Measurements from ENCODE around the gene GATB. TPM values are rescaled to one million over a fixed set of nuclear protein-coding genes. Genes with fewer than 3 reads are reported as not detected.

GATB gene
- total and polyA plus RNA-seq, 2 donors, result 11.7 to 12.8 TPM

GRCh38 chr4:151644622-151645021 is 116.2 kb downstream of the GATB start:
- WGBS, result 39% methylated on average over 3 of the region's 3 CpGs
- DNase-seq (ENCODE audit: extremely low spot score), result no peak
- H3K4me3 ChIP-seq (ENCODE audit: low read depth, low read length), result no peak overlapping the region
- H3K4me1 ChIP-seq (ENCODE audit: insufficient read depth), result no peaks in the 10 kb centered on the region
- no peaks in the 10 kb centered on the region for H3K36me3 ChIP-seq (ENCODE audit: insufficient read depth)
- no peak overlapping the region for H3K27ac ChIP-seq (ENCODE audit: low read depth)

DNA sequence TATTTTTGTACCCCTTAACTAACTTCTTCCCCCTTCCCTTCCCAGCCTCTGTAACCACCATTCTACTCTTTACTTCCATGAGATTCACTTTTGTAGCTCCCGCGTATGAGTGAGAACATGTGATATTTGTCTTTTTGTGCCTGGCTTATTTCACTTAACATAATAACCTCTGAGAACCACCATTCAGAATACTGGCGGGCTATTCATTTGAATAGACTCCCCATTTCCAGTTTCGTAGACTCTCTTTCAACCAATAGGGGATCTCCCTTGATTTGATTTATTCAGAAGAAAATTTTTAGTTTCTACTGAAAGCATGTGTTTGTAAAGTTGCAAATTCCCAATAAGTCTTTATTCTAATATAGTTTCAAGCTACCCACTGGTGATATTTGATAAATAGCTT is 117.2 kb downstream of the GATB start:
- 95% methylated on average over 4 of the region's 4 CpGs for WGBS

GRCh38 chr4:151641983-151642382 is 118.8 kb downstream of the GATB start:
- no peak for DNase-seq (ENCODE audit: extremely low spot score)
- WGBS, result 85% methylated on average over 2 of the region's 2 CpGs

More for the DNA sequence above, 117.2 kb downstream of the GATB start:
- DNase-seq (ENCODE audit: extremely low spot score), result no peak
- Histone ChIP-seq H3K4me3 (ENCODE audit: low read depth, low read length) (no peak overlapping the region), H3K36me3 (ENCODE audit: insufficient read depth) (no peaks in the 10 kb centered on the region), H3K27ac (ENCODE audit: low read depth) (no peak overlapping the region), H3K4me1 (ENCODE audit: insufficient read depth) (no peaks in the 10 kb centered on the region)

GRCh38 chr4:151641167-151641566 is 119.6 kb downstream of the GATB start:
- Histone ChIP-seq H3K4me3 (ENCODE audit: low read depth, low read length) (no peak overlapping the region), H3K4me1 (ENCODE audit: insufficient read depth) (no peaks in the 10 kb centered on the region), H3K36me3 (ENCODE audit: insufficient read depth) (no peaks in the 10 kb centered on the region), H3K27ac (ENCODE audit: low read depth) (no peak overlapping the region)
- WGBS, result 79% methylated on average over 2 of the region's 2 CpGs
- DNase-seq (ENCODE audit: extremely low spot score), result no peak

More at GRCh38 chr4:151641983-151642382, 118.8 kb downstream of the GATB start:
- Histone ChIP-seq H3K4me3 (ENCODE audit: low read depth, low read length) (no peak overlapping the region), H3K27ac (ENCODE audit: low read depth) (no peak overlapping the region), H3K4me1 (ENCODE audit: insufficient read depth) (no peaks in the 10 kb centered on the region), H3K36me3 (ENCODE audit: insufficient read depth) (no peaks in the 10 kb centered on the region)

- no peaks in the 10 kb centered on the region for H3K36me3 ChIP-seq (ENCODE audit: insufficient read depth)
- DNase-seq (ENCODE audit: extremely low spot score), result no peak
- no peaks in the 10 kb centered on the region for H3K4me1 ChIP-seq (ENCODE audit: insufficient read depth)
- H3K27ac ChIP-seq (ENCODE audit: low read depth), result no peak overlapping the region
- no peak overlapping the region for H3K4me3 ChIP-seq (ENCODE audit: low read depth, low read length)
- 63% methylated on average over 1 of the region's 1 CpG for WGBS
Observed at GRCh38 chr4:151640381-151640780, 120.4 kb downstream of the GATB start.

GRCh38 chr4:151638295-151638858 is 122.4 kb downstream of the GATB start:
- Histone ChIP-seq H3K27ac (ENCODE audit: low read depth) (no peak overlapping the region), H3K4me1 (ENCODE audit: insufficient read depth) (no peaks in the 10 kb centered on the region), H3K4me3 (ENCODE audit: low read depth, low read length) (no peak overlapping the region), H3K36me3 (ENCODE audit: insufficient read depth) (peaks cover 1% of the 10 kb centered on the region)
- 38% methylated on average over 1 of the region's 1 CpG for WGBS
- no peak for DNase-seq (ENCODE audit: extremely low spot score)

DNA sequence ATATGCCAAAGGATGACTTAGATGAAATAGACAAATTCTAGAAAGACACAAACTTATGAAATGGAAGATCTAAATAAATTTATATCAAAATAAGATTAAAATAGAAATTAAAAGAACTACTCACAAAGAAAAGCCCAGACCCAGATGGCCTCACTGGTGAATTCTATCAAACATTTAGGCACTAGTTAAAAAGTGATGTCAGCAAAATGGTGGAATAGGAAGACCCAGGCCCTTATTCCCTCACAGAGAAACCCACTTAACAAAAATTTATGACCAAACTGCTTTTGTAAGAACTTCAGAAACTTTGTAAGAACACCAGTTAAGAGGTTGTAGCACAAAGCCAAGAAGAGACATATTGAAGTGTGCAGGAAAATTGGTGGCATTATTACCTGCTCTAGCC is 129.5 kb downstream of the GATB start:
- H3K4me3 ChIP-seq (ENCODE audit: low read depth, low read length), result no peak overlapping the region
- no peak for DNase-seq (ENCODE audit: extremely low spot score)
- H3K36me3 ChIP-seq (ENCODE audit: insufficient read depth), result peaks cover 3% of the 10 kb centered on the region
- H3K27ac ChIP-seq (ENCODE audit: low read depth), result no peak overlapping the region
- H3K4me1 ChIP-seq (ENCODE audit: insufficient read depth), result no peaks in the 10 kb centered on the region

GRCh38 chr4:151629097-151629783 is 131.6 kb downstream of the GATB start:
- Histone ChIP-seq H3K4me1 (ENCODE audit: insufficient read depth) (no peaks in the 10 kb centered on the region), H3K36me3 (ENCODE audit: insufficient read depth) (peaks cover 3% of the 10 kb centered on the region), H3K4me3 (ENCODE audit: low read depth, low read length) (no peak overlapping the region), H3K27ac (ENCODE audit: low read depth) (no peak overlapping the region)
- 68% methylated on average over 10 of the region's 10 CpGs for WGBS
- DNase-seq (ENCODE audit: extremely low spot score), result no peak

- H3K27ac ChIP-seq (ENCODE audit: low read depth), result no peak overlapping the region
- no peak for DNase-seq (ENCODE audit: extremely low spot score)
- no peaks in the 10 kb centered on the region for H3K4me1 ChIP-seq (ENCODE audit: insufficient read depth)
- H3K4me3 ChIP-seq (ENCODE audit: low read depth, low read length), result no peak overlapping the region
- WGBS, result 35% methylated on average over 5 of the region's 5 CpGs
- H3K36me3 ChIP-seq (ENCODE audit: insufficient read depth), result peaks cover 2% of the 10 kb centered on the region
Observed at GRCh38 chr4:151628001-151628608, 132.7 kb downstream of the GATB start.

- H3K36me3 ChIP-seq (ENCODE audit: insufficient read depth), result peaks cover 2% of the 10 kb centered on the region
- no peak for DNase-seq (ENCODE audit: extremely low spot score)
- WGBS, result 26% methylated on average over 1 of the region's 1 CpG
- no peaks in the 10 kb centered on the region for H3K4me1 ChIP-seq (ENCODE audit: insufficient read depth)
- H3K27ac ChIP-seq (ENCODE audit: low read depth), result no peak overlapping the region
- no peak overlapping the region for H3K4me3 ChIP-seq (ENCODE audit: low read depth, low read length)
Observed at GRCh38 chr4:151627491-151627890, 133.3 kb downstream of the GATB start.

DNA sequence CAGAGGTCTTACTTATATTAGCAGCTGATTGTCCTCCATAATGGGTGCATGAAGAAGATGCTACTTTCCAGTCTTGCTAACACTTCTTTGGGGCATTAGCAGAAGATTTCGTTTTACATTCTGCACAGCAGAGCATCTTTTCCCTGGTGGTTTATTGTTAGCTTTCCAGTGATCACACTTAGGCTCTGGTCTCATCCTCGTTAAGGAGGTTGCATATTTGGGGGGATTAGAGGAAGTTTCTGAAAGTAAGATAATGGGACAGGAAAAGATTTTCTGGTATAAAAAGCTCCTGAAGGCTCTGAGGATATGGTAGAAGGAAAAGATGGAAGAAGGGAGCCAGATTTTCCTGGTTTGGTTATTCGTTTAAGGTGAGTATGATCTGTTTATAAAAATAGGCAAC is 134.1 kb downstream of the GATB start:
- H3K27ac ChIP-seq (ENCODE audit: low read depth), result no peak overlapping the region
- H3K4me1 ChIP-seq (ENCODE audit: insufficient read depth), result no peaks in the 10 kb centered on the region
- H3K4me3 ChIP-seq (ENCODE audit: low read depth, low read length), result no peak overlapping the region
- H3K36me3 ChIP-seq (ENCODE audit: insufficient read depth), result peaks cover 2% of the 10 kb centered on the region
- 26% methylated on average over 3 of the region's 3 CpGs for WGBS
- no peak for DNase-seq (ENCODE audit: extremely low spot score)

- Histone ChIP-seq H3K27ac (ENCODE audit: low read depth) (no peak overlapping the region), H3K36me3 (ENCODE audit: insufficient read depth) (peaks cover 2% of the 10 kb centered on the region), H3K4me3 (ENCODE audit: low read depth, low read length) (no peak overlapping the region), H3K4me1 (ENCODE audit: insufficient read depth) (no peaks in the 10 kb centered on the region)
- DNase-seq (ENCODE audit: extremely low spot score), result no peak
- WGBS, result 86% methylated on average over 3 of the region's 3 CpGs
Observed at GRCh38 chr4:151626228-151626627, 134.6 kb downstream of the GATB start.

GRCh38 chr4:151624626-151625565 is 135.9 kb downstream of the GATB start:
- H3K27ac ChIP-seq (ENCODE audit: low read depth), result no peak overlapping the region
- peaks cover 2% of the 10 kb centered on the region for H3K36me3 ChIP-seq (ENCODE audit: insufficient read depth)
- H3K4me1 ChIP-seq (ENCODE audit: insufficient read depth), result no peaks in the 10 kb centered on the region
- H3K4me3 ChIP-seq (ENCODE audit: low read depth, low read length), result no peak overlapping the region
- no peak for DNase-seq (ENCODE audit: extremely low spot score)
- 78% methylated on average over 14 of the region's 14 CpGs for WGBS
